GM19455 (cell line): ENCODE measurements around the gene DOC2B.
"Not testable (repeated sequence)": the region's sequence is repeated elsewhere in the genome, so short reads cannot be mapped to it uniquely, and the experiment has no call there.

Source experiments
- ATAC-seq: cut with Tn5 transposase; IDR thresholded peaks from one replicate; pipeline ENCODE4 v1.9.1; 2021; ENCODE audit not compliant: unreplicated experiment

Gene DOC2B

DNA sequence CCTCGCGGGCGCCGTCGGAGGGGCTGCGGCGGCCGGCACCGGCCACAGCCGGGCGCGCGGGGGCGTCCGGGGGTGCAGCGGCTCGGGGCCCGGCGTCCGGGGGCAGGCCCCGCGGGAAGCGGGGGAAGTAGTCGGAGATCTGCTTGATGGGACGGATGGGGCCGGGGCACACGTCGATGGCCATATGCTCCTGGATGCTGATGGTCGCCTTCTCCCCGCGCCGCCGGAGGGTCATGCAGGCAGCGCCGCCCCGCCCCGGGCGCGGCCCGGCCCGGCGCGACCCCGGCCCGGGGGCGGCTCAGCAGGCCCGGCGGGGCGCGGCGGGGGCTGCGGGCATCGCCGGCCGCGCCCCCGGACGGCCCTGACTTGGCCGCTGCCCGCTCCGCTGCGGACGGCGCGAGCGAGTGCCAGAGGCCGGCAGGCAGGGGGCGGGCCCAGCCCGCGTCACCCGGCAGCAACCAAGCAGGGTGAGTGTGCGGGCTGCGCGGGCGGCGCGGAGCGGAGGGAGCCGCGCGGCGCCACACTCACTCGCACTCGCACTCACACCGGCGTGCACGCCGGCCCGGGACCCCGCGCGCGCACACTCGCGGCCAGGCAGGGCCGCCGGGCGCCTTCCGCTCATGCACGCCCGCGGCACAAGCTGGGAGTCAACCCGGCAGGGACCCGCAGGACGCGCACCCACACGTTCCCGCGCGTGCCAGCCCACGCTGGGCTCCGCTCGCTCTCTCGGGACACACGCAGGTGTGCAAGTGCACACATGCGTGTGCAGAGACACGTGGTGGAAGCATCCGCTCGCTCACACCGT, at the start of gene DOC2B:
DOC2B (minus strand) TSS at position 406 of the 805 bp plus-strand sequence; CDS start at position 235, 171 bp downstream.
- no peak for ATAC-seq

DNA sequence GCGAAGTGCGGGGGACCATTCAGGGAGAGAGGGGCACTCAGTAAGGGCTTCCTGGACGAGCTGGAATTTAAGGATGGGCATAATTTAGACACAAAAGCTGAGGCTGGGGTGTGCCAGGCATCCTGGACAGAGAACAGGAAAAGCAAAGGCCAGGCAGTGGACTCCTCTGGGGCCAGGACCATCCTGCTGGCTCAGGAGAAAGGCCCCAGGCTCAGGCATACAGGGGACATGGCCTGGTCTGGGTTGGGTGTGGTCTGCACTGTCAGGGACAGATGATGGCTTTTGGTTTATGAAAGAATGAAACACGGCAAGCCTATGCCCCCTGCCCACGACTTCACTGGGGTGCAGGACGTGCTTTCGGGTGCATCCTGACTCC, 48.9 kb upstream of the DOC2B start:
- no peak for ATAC-seq

DNA sequence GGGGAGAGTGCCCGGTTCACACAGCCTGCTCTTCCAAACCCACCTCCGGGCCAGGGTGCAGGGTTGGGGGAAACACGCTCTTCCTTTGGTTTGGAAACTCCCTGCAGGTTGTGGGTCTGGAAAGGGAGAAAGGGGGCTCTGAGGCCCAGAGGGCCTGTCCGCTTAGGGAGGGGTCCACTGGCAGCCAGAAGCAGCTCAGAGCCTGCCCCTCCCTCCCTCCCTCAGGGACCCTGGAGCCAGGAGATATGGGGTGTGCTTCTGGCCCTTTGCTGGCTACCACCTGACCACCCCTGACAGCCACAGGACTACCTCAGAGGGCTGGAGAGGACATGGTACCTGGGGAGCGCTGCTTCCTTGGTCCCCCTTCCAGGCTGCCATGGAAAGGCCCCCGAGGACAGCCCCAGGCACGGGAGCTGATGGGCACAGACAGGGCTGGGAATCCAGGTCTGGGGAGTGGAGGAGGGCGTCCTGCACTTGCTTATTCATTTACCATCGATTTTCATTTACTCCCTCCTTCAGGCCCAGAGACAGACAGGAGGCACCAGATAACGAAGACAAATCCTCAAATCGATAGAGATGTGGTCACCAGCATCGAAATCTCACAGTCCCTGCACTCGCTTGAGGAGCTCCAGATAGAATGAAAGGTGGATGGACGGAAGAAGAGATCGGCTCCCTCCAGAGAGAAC, 48.4 kb upstream of the DOC2B start:
- ATAC-seq, result no peak

DNA sequence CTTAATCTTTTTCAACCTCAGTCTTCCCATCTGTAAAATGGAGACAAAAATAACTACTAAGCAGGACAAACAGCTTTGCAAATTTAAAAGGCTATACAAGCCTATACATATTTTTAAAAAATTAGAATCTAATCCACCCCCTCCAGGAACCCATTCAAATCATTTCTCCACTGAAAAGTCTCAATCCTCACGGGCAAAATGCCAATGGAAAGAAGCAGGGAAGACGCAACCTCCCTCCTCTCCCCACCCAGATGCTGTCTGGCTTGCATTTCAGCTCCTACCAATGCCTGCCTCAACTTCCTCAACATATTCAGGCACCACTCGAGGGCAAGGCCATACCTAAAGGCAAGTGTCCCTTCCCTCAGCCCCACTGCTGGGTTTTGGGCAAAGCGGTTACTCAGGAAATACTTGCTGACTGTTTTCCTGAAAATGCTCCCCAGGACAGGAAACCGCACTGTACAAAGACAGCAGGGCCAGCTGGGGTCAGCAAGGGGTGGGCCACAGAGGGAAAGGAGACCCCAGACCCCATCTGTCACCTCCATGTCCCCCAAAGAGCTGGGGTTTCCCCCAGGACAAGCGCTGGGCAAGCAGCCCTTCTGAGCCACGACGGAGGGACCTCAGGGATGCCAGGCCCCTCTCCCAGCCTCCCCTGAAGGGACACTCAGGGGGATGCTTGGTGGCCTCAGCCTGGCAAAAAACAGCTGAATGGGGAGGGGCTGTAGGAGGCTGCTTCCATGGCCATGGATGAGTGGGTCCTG, 47.7 kb upstream of the DOC2B start:
- no peak for ATAC-seq

DNA sequence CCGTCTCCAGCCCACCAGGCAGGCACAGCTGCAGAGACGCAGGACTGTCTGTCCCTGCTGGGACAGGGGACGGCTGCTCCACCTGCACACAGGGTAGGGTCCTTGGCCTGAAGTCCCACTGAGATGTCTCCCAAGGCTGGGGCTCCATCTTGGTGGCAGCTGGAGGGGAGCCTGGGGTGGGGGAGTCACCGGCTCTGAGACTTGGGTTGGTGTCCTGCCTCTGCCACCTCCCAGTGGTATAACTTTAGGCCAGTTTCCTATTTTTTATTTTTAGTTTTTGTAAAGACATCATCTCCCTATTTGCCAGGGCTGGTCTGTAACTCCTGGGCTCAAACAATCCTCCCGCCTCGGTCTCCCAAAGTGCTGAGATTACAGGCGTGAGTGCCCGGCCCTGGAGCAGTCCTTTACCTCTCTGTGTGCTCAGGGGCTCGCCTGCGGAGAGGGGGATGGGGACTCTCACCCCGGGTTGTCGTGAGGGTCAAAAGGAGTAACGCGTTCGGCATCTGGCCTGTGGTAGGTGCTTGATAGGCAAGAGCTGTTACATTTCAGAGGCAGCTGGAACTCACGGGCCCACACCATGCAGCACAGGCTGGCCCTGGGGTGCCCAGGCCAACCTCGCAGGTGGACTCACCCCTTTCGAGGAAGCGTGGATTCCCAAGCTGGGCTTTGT, 46.6 kb upstream of the DOC2B start:
- no peak for ATAC-seq

DNA sequence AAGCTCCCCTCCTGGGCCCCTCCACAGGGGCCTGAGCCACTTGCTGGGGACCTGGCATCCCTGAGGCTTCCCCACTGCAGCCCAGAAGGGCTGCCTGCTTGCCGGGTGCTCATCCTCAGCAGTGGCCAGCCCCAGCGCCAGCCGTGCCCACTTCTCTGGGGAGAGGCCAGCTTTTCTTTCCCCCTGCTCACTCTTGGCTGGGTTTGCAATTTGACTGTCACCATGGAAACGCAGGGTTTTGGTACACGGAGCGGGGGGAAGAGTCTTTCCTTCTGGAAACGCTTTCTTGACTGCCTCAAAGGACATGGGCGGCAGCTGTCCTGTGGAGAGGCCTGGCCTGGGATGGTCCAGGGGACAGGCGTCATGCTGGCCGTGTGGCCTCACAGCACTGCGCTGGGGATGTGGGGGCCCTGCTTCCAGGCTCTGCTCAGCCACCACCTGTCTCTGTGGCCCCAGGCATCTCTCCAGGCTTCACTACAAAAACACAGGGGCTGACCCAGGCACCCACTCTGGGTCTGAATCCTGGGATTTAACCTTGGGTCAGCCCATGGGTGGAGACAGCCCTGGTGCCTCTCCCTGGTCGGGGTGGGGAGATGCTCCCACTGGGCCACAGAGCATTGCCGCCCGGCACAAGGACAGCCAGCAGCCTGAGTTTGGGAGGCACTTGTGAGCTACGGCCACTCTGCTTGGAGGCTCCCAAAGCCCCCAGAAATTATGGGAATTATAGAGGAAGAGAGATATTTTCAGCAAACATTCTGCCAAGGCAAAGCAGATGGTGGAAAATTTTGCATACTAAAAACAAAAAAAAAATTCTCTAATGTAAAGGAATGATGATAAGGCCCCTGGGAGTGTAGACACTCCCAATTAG, 45.9 kb upstream of the DOC2B start:
- ATAC-seq, result no peak

DNA sequence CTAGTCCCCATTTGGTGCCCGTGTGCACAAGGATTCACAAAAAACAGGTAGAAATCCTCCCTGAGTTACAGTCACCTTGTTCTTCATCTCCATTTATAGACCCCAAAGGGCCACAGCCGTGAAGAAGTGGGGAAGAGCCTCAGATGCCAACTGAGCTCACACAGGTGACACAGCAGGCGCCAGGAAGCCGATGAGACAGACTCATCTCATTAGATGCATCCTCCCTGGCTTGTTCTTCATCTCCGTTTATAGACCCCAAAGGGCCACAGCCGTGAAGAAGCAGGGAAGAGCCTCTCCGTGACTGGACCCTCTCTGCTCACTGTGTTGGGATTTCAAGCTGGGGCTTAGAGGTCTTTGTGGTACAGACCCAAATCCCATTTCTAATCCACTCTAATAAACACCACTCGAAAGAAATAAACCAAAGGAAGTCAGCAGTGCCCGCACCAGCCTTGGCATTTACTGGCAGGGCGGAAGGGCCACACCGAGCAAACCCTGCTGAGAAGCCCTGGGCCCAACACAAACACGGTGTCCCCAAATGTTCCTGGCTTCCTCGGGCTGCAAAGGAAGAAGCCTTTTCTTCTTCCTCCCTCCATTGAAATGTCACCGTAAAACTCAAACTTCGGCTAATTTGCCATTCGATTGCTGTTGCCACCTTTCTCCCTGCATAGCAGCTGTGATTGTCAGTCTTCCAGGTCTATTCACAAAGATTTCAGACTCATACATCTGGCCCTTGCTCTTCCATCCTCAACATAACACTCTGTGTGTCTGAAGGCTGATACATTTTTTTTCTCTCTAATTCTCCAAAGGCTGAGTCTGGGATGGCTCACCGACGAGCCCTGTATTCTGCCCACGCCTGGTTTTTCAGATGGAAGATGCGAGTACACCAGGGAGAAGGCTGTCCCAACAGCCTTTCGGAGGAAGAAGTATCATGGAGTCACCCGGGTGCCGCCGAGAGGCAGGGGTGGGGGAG, 44.9 kb upstream of the DOC2B start:
- no peak for ATAC-seq

DNA sequence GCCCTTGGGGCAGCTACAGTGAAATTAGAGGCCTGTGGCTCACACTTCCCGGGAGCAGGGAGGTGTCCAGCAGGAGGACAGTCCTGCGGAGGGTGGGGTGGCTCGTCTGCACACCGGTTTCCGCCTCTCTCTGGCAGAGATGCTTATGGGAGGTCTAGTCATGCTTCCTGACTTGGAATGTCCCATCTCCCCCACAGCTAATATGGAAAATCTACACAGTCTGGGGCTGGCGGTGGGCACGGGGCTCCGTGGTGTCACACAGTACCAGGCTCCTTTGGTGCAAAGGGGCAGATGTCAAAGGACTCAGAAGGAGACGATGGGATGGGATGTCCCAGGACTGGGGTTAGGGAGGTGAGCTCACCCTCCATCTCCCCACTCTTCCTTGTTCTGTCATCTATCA, 44.1 kb upstream of the DOC2B start:
- ATAC-seq, result no peak

DNA sequence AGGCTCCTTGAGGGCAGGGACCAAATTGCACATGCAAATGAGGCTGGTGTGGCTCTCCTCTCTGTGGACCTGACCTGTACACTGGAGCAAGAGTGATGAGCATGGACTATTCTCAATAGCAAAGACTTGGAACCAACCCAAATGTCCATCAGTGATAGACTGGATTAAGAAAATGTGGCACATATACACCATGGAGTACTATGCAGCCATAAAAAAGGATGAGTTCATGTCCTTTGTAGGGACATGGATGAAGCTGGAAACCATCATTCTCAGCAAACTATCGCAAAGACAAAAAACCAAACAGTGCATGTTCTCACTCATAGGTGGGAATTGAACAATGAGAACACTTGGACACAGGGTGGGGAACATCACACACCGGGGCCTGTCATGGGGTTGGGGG, 43.1 kb upstream of the DOC2B start:
- not testable (repeated sequence) for ATAC-seq

DNA sequence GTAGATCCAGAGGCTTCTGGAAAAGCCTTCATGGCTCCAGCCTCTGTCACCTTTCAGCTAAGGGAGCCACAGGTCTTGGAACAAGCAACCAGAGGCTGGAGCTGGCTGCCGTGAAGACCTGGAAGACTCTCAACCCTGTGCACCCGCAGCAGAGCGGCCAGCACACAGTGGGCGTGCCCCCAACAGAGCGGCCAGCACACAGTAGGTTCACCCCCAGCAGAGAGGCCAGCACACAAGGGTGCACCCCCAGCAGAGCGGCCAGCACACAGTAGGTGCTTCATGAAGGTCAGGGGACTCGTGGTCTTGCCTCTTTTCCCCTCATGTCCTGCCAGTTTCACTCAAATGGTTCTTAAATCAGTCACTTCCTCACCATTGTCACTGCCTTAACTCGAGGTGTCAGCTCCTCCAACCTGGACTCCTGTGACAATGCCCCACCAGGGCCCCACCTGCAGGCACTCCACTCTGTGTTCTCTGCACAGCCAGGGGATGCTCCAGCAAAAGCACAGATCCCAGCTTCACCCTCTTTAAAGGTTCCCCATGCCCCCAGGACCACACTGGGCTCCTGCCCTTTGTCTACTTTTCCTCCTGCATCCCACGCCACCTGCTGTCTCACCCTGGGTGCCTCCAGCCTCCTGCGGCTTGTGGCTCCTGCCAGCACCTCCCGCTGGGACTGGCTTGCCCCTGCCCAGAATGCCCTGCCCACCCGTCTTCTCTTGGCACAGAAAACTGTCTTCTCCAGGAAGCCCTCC, 42.4 kb upstream of the DOC2B start:
- no peak for ATAC-seq

DNA sequence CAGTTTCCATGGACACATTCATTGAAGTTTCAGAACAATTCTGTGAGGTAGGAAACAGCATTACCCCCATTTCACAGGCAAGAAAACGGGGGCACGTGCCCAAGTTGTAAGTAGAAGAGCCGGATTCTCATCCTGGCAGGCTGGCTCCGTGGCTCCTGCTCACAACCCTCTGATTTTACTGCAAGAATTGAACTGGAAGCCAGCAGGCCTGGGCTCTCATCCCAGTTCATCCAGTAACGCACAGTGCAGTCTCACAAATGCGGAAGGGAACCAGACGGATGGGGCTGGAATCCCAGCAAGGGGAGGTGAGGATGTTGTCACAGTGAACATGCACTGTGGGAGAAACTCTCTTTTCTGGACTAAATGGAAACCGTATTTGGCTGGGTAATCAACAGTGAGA, 40.7 kb upstream of the DOC2B start:
- ATAC-seq, result no peak

DNA sequence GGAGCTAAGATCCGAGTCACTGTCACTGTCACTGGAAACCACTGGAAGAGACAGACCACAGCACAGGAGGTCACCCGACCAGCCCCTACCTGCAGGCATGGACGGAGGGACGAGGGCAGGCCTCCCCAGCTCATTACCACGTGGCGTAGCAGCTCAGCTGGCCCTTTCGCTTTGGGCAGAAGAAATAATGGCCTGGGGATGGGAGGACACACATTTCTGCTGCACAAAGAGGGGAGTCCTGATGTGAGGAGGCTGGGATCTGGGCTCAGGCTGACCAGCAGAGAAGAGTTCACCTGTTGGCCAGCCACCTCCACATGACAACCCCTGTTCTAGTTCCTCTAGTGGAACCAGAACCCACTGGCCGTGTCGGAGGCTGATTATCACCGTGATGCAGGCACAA, 38.2 kb upstream of the DOC2B start:
- ATAC-seq, result no peak

DNA sequence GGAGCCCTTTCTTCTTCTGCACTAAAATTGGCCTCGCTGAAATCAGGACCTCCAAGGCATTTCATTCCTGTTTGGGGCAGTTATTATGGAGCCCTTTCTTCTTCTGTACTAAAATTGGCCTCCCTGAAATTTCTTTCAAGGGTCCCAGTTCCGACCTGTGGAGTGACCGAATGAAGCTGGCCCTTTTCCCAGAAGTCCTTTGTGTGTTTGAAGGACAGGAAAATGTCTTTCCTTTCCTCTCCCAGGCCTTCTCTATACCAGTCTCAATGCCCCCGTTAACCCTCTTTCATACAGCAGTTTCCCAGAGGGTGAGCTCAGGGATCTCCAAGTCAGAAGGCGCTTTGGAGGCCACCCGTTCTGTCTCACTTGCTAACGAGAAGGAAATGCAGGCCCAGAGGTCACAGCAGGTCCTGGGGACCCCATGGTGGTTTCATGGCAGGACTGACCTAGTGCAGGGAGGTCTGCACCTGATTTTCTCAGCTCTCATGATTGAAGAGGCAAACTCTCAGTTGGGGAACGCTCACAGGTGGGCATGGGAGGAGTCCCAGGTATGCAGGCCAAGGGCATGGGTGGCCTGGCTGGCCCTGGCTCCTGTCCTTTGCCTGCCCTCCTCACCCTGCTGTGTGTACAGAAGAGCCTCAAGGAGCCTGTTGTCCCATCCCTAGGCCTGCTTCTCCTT, 37.1 kb upstream of the DOC2B start:
- no peak for ATAC-seq

DNA sequence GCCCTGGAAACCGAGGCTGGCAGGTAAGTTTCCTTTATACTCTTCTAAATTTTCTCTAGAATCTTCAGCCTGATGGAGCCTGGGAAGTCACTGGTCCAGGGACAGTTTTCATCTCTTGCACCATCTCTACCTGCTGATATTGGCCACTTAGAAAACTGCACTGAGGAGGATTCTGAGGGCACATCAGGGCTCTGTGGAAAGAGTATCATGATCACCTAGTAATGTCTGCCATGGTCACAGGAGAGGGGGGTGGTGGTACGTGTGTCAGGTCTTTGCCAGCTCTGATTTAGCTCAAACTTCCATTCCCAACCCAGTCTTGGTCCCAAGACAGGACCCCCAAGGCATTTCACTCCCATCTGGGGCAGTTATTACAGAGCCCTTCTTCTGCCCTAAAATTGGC, 35.2 kb upstream of the DOC2B start:
- ATAC-seq, result no peak

DNA sequence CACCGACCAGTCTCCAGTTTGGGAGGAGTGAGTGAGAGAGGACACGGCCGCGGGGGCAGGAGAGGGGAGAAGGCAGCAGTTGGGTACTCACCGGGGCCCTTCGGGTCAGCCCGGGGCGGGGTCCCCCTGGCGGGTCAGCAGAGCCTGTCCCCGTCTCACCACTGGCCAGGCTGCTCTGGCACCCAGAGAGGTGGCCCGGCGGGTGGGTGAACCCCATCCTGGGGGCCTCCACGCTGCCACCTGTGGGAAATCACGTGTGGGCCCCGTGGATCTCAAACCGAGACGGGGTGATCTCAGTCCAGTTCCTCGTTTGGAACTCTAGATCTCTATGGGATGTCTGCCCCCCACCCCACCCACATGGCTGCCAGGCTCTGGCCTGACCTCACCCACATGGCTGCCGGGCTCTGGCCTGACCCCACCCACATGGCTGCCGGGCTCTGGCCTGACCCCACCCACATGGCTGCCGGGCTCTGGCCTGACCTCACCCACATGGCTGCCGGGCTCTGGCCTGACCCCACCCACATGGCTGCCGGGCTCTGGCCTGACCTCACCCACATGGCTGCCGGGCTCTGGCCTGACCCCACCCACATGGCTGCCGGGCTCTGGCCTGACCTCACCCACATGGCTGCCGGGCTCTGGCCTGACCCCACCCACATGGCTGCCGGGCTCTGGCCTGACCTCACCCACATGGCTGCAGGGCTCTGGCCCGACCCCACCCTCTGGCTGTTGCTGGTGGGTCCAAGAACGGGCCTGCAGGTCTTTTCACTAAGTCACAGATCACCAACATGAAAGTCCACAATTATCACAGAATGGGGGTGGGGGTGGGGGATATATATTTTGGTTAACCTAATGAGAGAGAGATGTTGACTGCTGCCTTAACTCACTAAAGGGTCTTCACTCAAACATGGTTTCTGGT, 34.4 kb upstream of the DOC2B start:
- not testable (repeated sequence) for ATAC-seq

DNA sequence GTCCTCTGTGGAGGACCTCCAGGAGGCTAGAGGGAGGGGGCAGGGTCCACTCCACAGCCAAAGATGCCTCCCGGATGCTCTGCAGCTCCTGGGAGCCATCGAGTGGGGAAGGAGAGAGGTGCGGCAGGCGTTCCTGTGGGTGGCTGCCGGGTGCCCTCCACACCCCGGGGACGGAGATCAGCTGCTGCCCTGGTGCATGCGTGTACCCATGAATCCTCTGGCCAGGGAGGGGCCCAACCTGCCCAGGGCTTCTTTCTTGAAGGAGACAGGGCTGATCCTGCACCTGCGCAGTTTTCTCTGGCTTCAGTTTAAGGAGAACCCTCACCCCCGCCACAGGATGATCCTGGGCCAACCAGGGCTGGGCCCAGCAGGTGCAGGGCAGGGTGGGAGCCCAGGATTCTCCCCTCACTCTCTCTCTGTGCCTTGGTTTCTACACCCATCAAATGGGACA, 33.5 kb upstream of the DOC2B start:
- ATAC-seq, result no peak
